Raji (cell line): ENCODE data around the gene LRRFIP1.

ENCODE experiments used
- POLR2A ChIP-seq: IDR thresholded peaks from 2 replicates; pipeline ENCODE4 v1.6.1; 2011; ENCODE audit warnings: low read depth, low read length, control low read depth; ENCODE audit not compliant: insufficient read depth

LRRFIP1 gene

GRCh38 chr2:237626813-237627440 is 460 bp upstream of the LRRFIP1 start:
- no peak for TF ChIP-seq POLR2A

GRCh38 chr2:237628247-237629187 is 1.1 kb downstream of the LRRFIP1 start:
- TF ChIP-seq POLR2A: no peak

GRCh38 chr2:237629188-237629534 is 1.8 kb downstream of the LRRFIP1 start:
- TF ChIP-seq POLR2A: no peak

- TF ChIP-seq POLR2A: no peak
Measured at GRCh38 chr2:237629739-237630138, 2.4 kb downstream of the LRRFIP1 start.

GRCh38 chr2:237630216-237631000 is 3.0 kb downstream of the LRRFIP1 start:
- TF ChIP-seq POLR2A: no peak

GRCh38 chr2:237631007-237631785 is 3.8 kb downstream of the LRRFIP1 start:
- TF ChIP-seq POLR2A: no peak

- TF ChIP-seq POLR2A: no peak
Measured at GRCh38 chr2:237631801-237632585, 4.6 kb downstream of the LRRFIP1 start.

GRCh38 chr2:237633061-237633561 is 5.7 kb downstream of the LRRFIP1 start:
- no peak for TF ChIP-seq POLR2A

GRCh38 chr2:237636578-237636977 is 9.2 kb downstream of the LRRFIP1 start:
- TF ChIP-seq POLR2A: no peak

GRCh38 chr2:237637429-237638135 is 10.2 kb downstream of the LRRFIP1 start:
- TF ChIP-seq POLR2A: no peak

GRCh38 chr2:237638176-237638575 is 10.8 kb downstream of the LRRFIP1 start:
- no peak for TF ChIP-seq POLR2A

- TF ChIP-seq POLR2A: no peak
Measured at GRCh38 chr2:237639052-237639835, 11.9 kb downstream of the LRRFIP1 start.
